Measurements from ENCODE around the gene ZNF446.
"Not testable (repeated sequence)": the region's sequence is repeated elsewhere in the genome, so short reads cannot be mapped to it uniquely, and the experiment has no call there.

Gene ZNF446

DNA sequence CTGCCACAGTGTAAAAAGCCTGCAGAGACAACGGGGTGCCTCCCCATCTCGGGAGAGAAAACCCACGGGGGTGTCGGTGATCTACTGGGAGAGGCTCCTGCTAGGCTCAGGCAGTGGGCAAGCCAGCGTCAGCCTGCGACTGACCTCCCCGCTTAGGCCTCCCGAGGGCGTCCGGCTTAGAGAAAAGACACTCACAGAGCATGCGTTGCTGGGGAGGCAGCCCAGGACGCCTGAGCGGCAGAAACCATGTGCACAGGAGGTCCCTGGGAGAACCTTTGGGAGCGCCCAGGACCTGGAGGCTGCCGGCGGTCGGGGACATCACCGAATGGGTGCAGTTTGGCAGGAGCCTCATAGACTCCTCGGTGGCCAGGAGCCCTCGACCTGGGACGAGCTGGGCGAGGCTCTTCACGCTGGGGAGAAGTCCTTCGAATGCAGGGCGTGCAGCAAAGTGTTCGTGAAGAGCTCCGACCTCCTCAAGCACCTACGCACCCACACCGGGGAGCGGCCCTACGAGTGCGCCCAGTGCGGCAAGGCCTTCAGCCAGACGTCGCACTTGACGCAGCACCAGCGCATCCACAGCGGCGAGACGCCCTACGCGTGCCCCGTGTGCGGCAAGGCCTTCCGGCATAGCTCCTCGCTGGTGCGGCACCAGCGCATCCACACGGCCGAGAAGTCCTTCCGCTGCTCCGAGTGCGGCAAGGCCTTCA, 5.2 kb upstream of the ZNF446 start:
- not testable (repeated sequence) for DNase-seq

DNA sequence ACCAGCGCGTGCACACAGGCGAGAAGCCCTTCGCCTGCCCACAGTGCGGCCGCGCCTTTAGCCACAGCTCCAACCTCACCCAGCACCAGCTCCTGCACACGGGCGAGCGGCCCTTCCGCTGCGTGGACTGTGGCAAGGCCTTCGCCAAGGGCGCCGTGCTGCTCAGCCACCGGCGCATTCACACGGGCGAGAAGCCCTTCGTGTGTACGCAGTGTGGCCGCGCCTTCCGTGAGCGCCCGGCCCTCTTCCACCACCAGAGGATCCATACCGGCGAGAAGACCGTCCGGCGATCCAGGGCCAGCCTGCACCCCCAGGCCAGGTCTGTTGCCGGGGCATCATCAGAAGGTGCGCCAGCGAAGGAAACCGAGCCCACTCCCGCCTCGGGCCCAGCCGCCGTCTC, 4.4 kb upstream of the ZNF446 start:
- DNase-seq = no peak

GRCh38 chr19:58473775-58474174, 2.4 kb upstream of the ZNF446 start:
- no peak for DNase-seq

- DNase-seq = no peak
Measured at GRCh38 chr19:58474291-58474996, 1.7 kb upstream of the ZNF446 start.

GRCh38 chr19:58474997-58475713, 997 bp upstream of the ZNF446 start:
- DNase-seq = no peak

GRCh38 chr19:58476498-58477015, 405 bp downstream of the ZNF446 start:
- DNase-seq = no peak

GRCh38 chr19:58477130-58477529, 978 bp downstream of the ZNF446 start:
- DNase-seq = no peak

GRCh38 chr19:58477871-58478270, 1.7 kb downstream of the ZNF446 start:
- DNase-seq = no peak

GRCh38 chr19:58479303-58479702, 3.2 kb downstream of the ZNF446 start:
- DNase-seq = no peak

GRCh38 chr19:58479736-58480480, 3.8 kb downstream of the ZNF446 start:
- DNase-seq = no peak

- no peak for DNase-seq
Measured at GRCh38 chr19:58480481-58480830, 4.3 kb downstream of the ZNF446 start.

- no peak for DNase-seq
Measured at GRCh38 chr19:58480831-58481230, 4.7 kb downstream of the ZNF446 start.

DNA sequence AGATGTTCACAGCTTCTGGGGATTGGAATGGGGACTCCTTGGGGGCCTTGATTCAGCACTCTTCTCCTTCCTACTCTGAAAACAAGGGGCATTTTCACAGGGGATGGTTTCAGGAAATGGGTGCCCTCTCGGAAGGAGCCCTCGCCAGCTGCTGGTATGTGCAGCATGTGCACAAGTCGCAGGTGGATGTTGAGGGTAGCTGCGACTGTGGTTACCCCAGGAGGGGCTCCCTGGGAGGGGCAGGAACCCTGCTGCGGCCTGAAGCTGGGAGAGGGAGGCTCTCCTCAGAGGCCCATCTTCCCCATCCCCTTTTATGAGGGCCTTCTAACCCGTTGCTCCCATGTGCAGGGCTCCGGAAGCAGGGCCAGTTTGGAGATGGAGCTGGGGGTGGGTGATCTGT, 6.2 kb downstream of the ZNF446 start:
- DNase-seq = no peak

DNA sequence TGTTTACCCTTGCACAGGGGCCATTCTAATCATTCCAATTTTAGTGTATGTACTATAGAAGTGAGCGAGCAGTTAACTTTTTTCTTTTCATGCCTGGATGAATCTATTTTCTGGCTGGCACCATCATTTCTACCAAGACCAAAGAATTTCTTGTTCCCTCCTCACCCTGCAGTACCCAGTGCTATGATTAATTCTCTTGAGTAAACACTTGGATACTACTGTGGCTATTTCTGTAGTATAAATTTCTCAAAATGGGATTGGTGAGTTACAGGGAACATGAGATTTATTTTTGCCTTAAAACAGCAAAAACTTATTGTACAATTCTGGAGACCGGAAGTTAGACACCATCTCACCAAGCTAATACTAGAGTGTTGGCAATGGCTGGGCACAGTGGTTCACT, 7.6 kb downstream of the ZNF446 start:
- no peak for DNase-seq

- DNase-seq = not testable (repeated sequence)
Measured at GRCh38 chr19:58484349-58484748, 8.2 kb downstream of the ZNF446 start.

- DNase-seq = no peak
Measured at GRCh38 chr19:58491393-58491792, 15.2 kb downstream of the ZNF446 start.

- DNase-seq = no peak
Measured at GRCh38 chr19:58492265-58492664, 16.1 kb downstream of the ZNF446 start.

DNA sequence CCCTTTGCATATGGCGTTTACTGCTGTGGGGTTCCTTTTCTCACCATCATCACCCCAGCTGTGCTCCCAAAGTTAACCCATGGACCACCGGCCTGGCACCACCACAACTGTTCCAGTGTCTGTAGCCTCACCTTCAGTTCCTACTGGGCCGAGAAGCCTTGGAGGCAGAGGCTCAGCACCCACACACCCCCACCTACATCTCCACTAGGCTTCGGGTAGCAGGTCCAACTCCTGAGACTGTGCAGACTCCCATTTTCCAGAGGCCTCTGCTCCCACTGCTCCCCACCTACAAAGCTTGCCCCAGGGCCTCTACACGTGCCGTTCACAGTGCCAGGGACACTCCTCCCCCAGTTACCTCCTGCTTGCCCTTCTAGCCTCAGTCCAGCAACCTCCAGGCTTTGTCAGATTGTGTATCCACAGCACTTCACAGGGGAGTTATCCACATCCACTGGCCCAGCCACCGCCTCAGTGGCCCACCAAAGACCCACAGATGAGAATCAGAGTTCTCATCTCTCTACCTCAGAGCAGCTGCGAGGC, 21.6 kb downstream of the ZNF446 start:
- no peak for DNase-seq

- DNase-seq = no peak
Measured at GRCh38 chr19:58498316-58499020, 22.3 kb downstream of the ZNF446 start.

- DNase-seq = no peak
Measured at GRCh38 chr19:58499021-58499927, 23.1 kb downstream of the ZNF446 start.

DNA sequence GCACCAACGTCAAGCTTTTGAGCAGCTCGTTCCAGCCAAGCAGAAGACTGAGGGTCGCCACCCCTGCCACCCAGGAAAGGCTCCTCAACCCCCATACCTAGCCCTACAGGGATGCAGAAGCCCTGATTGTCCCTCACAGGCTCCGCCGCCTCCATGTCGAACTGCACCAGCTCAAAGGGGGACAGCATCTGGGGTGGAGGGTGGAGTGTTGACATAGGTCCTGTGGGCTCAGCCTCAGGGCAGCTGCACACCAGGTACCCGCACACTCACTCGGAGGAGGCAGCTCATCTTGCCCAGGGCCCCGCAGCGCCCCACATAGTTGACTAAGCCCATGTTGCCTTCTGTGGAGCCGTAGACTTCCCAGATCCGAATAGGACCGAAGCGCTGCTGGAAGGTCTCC, 24.1 kb downstream of the ZNF446 start:
- DNase-seq = no peak
